GM19328 (cell line): ENCODE data around the gene CADM2.
"Not testable (repeated sequence)": the region's sequence is repeated elsewhere in the genome, so short reads cannot be mapped to it uniquely, and the experiment has no call there.

Source experiments
- ATAC-seq: cut with Tn5 transposase; IDR thresholded peaks from one replicate; pipeline ENCODE4 v1.9.1; 2021; ENCODE audit warnings: mild to moderate bottlenecking, moderate library complexity; ENCODE audit not compliant: unreplicated experiment

Gene CADM2

GRCh38 chr3:84958495-84959469 lies at the start of gene CADM2:
TSS of gene CADM2 (plus strand) at chr3:84958989.
- ATAC-seq = peak; percentile 58

DNA sequence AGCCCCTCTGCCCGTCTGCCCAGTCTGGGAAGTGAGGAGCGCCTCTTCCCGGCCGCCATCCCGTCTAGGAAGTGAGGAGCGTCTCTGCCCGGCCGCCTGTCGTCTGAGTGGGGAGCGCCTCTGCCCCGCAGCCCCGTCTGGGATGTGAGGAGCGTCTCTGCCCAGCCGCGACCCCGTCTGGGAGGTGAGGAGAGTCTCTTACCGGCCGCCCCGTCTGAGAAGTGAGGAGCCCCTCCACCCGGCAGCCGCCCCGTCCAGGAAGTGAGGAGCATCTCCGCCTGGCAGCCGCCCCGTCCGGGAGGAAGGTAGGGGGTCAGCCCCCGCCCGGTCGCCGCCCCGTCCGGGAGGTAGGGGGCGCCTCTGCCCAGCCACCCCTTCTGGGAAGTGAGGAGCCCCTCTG lies 40.2 kb upstream of the CADM2 start:
- not testable (repeated sequence) for ATAC-seq

DNA sequence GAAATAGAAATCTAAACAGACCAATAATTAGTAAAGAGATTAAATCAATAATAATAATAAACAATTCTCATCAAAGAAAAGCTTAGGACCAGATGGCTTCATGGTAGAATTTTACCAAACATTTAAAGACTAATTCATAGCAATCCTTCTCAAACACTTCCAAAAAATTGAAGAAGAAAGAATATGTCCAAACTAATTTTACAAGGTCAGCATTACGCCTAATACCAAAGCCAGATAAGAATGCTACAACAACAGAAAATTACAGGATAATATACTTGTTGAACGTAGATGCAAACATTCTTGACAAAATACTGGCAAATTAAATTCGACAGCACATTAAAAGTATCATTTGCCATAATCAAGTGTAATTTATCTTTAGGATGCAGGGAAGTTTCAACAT lies 36.1 kb upstream of the CADM2 start:
- ATAC-seq = no peak

DNA sequence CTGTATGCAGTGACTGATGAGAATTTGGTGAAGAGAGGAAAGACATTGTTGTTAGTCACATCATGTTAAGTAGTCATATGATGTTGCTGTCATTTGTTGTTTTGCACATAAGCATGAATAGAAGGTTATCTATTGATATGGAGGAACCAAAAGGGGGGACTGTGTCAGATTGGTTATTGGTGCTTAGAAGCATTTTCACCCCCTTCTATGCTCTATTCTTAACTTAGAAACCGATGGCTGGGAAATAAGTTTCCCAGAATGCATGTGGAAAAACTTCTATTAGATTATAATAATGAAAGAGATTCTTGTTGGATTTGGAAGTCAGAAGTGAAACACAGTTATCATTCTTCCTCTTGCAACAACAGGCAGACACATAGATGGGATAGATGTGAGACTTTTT lies 33.2 kb upstream of the CADM2 start:
- ATAC-seq = no peak

GRCh38 chr3:84943379-84943778 lies 15.4 kb upstream of the CADM2 start:
- ATAC-seq = no peak

GRCh38 chr3:84946240-84946639 lies 12.5 kb upstream of the CADM2 start:
- no peak for ATAC-seq

DNA sequence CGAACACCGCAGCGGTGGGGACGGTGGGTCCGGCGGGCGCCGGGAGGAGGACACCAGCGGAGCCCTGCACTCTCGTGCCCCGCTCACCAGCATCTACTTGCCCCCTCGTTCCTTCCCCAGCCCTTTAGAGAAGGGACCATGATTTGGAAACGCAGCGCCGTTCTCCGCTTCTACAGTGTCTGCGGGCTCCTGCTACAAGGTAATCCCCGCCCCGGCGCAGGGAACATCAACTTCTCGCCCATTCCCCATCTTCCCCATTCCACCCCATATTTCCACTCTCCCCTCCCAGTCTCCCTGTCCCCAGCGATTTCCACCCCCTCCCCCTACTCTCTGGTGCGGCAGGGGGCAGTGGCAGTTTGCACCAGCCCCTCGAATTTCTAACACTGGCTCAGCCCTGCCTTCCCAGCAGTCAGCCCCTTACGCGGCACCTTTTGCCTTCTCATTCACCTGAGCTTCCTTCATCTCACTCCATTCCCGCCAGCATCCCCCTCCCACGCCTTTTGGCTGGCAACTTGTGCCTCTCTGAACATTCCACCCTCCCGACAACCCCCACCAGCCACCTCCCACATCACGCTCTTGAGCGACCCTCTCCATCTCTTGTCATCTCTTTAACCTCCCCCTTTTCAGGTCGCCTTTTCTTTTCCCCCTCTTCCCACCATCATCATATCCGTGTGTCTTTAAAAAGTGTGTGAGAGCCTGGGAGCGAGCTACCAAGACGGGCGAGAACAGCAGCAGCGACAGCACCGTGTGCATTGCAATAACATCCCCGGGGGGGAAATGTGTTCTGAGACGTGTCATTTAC lies 882 bp downstream of the CADM2 start:
- ATAC-seq = no peak

GRCh38 chr3:84960581-84960980 lies 1.8 kb downstream of the CADM2 start:
- no peak for ATAC-seq

DNA sequence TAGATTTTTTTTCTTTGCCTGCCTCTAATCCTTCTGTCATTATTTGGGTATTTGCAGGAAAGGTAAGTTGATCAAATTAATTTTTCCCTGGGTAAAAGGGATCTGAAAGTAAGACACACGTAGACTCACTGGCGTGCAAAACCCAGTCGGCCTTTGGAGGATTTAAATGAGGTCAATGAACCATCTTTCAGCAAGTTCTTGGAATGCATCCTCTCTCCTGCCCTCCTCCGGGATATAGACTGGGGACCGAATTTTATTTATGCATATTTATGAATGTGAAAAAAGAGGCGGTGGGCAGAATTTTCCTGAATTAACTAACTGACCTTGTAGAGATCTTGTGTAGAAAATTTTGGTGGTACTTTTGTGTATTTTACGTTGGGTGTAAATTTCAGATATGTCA lies 2.2 kb downstream of the CADM2 start:
- no peak for ATAC-seq

- no peak for ATAC-seq
Measured at GRCh38 chr3:84961521-84962255, 2.9 kb downstream of the CADM2 start.

DNA sequence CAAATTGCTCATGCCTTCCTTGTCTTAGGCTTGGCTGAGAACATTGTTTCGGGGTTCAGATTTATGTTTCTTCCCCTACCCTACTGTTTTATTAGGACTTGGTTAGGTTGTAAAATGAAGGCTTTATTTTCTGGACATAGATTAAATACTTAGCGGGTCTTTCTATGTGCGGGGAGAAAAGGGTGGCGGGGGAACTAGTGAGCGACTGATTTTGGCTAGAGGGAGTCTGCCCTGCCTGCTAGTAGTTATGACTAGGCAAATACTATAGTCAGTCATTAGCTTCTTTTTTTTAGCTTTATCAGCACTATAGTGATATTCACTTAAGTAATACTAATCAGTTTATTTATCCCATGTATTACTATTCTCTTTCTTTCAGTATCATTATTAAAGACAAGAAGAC lies 3.6 kb downstream of the CADM2 start:
- no peak for ATAC-seq

DNA sequence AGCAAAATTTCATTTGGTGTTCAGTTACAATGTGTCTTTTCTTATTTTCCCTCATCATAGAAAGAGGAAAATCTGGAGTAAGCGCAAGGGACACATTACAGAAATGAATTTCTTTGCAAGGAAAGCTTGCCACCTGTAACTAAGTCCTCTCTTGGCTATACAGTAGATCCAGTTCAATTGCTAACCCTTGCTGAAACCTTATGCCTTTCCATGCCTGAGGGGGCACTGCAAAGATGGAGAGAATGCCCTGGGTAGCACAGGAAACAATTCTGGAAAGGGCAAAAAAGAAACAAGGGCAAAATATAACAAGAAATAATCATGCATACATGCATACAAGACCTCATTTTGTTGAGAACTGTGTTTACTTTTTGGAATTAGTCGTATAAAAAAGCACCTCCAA lies 4.3 kb downstream of the CADM2 start:
- ATAC-seq = no peak

DNA sequence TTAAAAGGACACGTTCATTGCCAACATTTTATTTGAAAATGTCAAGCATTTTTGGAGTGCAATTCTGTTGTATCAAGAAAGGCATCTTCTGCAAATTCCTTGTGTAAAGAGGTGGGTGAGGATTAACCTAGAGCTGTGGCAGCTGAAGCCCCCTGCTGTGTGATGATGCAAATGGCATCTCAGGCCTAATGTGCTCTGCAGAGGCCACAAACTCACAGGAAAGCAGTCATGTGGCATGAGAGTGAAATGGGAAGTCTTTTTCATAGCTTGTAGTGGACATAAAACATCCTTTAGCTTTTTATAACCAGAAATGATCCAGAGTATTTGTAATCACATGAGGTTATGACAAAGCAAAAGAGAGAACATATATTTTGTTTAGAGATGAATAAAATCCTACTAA lies 6.4 kb downstream of the CADM2 start:
- ATAC-seq = no peak

DNA sequence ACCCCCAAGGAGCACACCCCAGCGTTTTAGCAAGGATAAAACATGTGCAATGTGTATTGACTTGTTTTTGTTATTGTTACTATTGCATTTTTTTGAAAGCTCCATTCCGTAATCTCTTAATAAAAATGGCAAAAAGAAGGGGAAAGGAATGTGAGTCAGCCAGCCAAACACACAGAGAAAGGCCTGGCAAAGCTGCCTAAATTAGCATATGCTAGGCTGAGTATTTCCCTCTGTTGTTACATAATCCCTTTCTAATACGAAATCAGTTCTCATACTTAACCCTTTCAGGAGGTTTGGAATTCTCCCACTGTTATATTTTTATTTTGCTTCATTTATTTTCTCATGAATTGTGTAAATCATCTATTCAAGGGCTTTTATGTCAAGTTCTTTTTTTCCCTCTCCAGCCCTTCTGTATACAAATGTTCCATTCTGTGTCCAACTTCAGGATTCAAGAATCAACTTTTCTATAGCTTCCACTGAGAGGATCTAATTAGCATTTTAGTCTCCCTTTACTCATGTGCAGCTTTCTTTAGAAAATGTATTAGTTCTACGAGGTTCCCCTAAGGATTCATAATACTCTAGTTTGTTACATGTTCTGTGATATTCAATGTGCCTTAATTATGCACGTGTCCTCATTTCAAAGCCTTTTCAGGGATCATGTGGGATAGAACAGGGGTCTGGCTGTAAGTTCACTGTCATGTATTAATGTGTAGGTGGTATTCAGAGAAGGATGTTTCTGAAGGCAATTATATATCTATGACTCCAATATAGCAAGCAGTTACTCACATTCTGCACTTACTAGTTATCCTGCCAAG lies 9.2 kb downstream of the CADM2 start:
- ATAC-seq = no peak

DNA sequence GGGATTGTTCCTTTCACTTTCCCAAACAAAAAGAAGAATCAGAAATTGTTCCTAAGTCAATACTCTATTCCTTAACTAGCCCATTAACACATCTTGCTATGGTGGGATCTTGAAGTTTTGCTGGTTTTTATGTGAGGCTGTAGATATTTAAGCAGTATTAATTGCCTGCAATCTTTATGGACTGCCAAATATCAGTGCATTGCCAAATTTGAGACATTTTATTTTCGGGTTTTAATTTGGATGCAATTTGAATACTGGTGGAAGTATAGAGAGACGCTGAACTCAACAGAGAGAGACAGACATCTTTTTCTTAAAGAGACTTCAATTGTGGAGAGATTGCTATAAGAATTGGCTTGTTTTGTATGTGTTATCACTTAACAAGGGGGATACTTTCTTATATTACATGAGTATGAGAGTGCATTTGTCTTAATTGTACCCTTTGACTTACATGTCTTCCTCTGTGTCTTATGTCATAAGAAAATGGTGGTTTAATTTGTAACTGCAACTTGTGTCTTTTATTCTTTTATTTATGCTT lies 10.0 kb downstream of the CADM2 start:
- ATAC-seq = no peak

GRCh38 chr3:84974347-84974746 lies 15.6 kb downstream of the CADM2 start:
- ATAC-seq = no peak

DNA sequence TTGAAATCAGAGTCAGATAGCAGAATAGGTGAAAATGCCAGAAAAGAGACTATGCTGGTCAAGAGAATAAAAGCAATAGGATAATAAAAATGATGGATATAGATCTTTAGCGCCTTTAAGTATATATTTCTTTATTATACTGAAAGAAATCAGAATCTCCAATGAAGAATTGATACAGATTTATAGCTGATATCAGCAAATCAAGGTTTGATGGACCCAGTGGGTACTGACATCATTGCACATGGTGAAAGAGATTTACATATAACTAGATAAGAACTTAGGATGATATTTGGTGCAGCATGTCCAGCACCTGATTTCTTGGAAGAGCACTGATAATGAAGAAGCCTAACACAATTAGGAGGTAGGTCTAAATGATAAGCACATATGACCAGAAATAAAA lies 18.2 kb downstream of the CADM2 start:
- ATAC-seq = no peak

DNA sequence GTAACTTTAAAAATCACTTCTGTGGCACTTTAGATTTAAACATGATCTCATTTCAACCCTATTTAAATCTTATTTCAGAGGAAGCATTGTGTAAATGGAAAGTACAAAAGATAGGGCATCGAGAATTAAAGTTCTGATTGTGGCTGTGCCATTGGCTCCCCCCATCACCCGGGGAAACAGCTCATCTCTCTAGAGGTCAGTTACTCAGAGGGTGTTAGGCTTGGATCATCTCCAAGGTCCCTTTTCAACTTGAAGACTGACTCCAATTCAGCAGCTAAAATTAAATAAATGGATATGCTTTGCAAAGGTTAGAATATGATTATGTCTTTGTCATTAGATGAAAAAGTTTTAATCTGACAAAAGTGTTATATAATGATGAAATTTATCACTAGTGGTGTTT lies 20.1 kb downstream of the CADM2 start:
- ATAC-seq = no peak

GRCh38 chr3:84980011-84980410 lies 21.2 kb downstream of the CADM2 start:
- no peak for ATAC-seq

DNA sequence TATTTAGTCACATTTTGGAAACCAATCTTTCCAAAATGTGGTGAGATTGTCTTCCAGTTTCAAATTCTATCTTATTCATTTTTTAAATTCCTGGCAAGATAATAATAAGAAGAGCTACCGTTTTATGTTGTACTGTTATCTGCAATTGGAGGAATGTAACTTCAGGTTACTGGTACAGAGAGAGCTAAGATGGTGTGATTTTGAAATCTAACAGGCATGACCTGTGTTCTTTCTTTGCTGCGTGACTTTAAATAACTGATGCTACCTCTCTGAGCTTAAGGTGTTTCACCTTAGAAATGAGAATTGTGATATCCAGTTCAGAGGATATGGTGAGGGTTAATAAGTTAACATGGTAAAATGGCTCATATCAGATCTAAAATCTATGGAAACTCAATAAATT lies 21.7 kb downstream of the CADM2 start:
- no peak for ATAC-seq
